ENCODE measurements around the gene ANKRD34A.

The ANKRD34A gene

GRCh38 chr1:145983206-145983675 lies 18.9 kb upstream of the ANKRD34A start:
- FAIRE-seq = no peak
- DNase-seq (ENCODE audit: insufficient read length, low spot score) = no peak
- no peak for TF ChIP-seq CTCF (IDR thresholded peaks at IDR 0.05; ENCODE audit: insufficient read depth, missing control alignments)

GRCh38 chr1:145982010-145982723 lies 17.8 kb upstream of the ANKRD34A start:
- DNase-seq (ENCODE audit: insufficient read length, low spot score) = no peak
- TF ChIP-seq CTCF (IDR thresholded peaks at IDR 0.05; ENCODE audit: insufficient read depth, missing control alignments) = no peak
- no peak for FAIRE-seq

GRCh38 chr1:145980457-145980994 lies 16.2 kb upstream of the ANKRD34A start:
- no peak for FAIRE-seq
- TF ChIP-seq CTCF (IDR thresholded peaks at IDR 0.05; ENCODE audit: insufficient read depth, missing control alignments) = no peak
- DNase-seq (ENCODE audit: insufficient read length, low spot score) = no peak

GRCh38 chr1:145979746-145980456 lies 15.5 kb upstream of the ANKRD34A start:
- no peak for TF ChIP-seq CTCF (IDR thresholded peaks at IDR 0.05; ENCODE audit: insufficient read depth, missing control alignments)
- FAIRE-seq (no peak), DNase-seq (ENCODE audit: insufficient read length, low spot score) (no peak)

GRCh38 chr1:145978854-145979745 lies 14.7 kb upstream of the ANKRD34A start:
- FAIRE-seq = no peak
- TF ChIP-seq CTCF (IDR thresholded peaks at IDR 0.05; ENCODE audit: insufficient read depth, missing control alignments) = no peak
- no peak for DNase-seq (ENCODE audit: insufficient read length, low spot score)

- DNase-seq (ENCODE audit: insufficient read length, low spot score) (no peak), FAIRE-seq (no peak)
- TF ChIP-seq CTCF (IDR thresholded peaks at IDR 0.05; ENCODE audit: insufficient read depth, missing control alignments) = no peak
Observed at GRCh38 chr1:145978471-145978853, 14.1 kb upstream of the ANKRD34A start.
